ENCODE measurements around the gene PTPN22.

PTPN22 gene

GRCh38 chr1:113788802-113789201 is 82.7 kb downstream of the PTPN22 start:
- TF ChIP-seq CTCF (IDR thresholded peaks at IDR 0.05): no peak

- TF ChIP-seq CTCF (IDR thresholded peaks at IDR 0.05): no peak
Measured at GRCh38 chr1:113787663-113788062, 83.8 kb downstream of the PTPN22 start.

GRCh38 chr1:113786069-113786468 is 85.4 kb downstream of the PTPN22 start:
- TF ChIP-seq CTCF (IDR thresholded peaks at IDR 0.05): no peak

GRCh38 chr1:113784104-113784779 is 87.3 kb downstream of the PTPN22 start:
- TF ChIP-seq CTCF (IDR thresholded peaks at IDR 0.05): no peak

GRCh38 chr1:113783254-113784103 is 88.0 kb downstream of the PTPN22 start:
- TF ChIP-seq CTCF (IDR thresholded peaks at IDR 0.05): no peak

- TF ChIP-seq CTCF (IDR thresholded peaks at IDR 0.05): no peak
Measured at GRCh38 chr1:113782406-113782805, 89.1 kb downstream of the PTPN22 start.

- TF ChIP-seq CTCF (IDR thresholded peaks at IDR 0.05): no peak
Measured at GRCh38 chr1:113780374-113781146, 91.0 kb downstream of the PTPN22 start.
